Measurements from ENCODE around the gene CNGA1.
"Not testable (repeated sequence)": the region's sequence is repeated elsewhere in the genome, so short reads cannot be mapped to it uniquely, and the experiment has no call there.

Gene CNGA1

DNA sequence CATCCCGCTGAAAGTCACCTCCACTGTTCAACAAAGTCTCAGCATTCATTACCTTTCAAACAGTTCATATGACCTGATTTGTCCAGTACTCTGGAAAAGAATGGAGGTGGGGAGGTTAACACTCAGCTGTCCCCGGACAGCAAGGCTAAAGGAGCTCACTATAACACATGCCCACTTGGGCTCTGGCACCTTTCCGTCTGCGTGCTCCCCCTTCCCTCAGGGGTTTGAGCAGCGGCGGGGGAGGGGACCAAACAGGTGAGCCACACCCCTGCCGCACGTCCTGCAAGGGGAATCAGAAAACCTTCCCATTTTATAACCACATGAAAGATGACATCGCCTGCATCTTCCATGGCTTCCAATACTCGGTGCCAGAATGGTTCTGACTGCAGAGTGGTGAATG is 62.2 kb downstream of the CNGA1 start:
- no peak for DNase-seq

DNA sequence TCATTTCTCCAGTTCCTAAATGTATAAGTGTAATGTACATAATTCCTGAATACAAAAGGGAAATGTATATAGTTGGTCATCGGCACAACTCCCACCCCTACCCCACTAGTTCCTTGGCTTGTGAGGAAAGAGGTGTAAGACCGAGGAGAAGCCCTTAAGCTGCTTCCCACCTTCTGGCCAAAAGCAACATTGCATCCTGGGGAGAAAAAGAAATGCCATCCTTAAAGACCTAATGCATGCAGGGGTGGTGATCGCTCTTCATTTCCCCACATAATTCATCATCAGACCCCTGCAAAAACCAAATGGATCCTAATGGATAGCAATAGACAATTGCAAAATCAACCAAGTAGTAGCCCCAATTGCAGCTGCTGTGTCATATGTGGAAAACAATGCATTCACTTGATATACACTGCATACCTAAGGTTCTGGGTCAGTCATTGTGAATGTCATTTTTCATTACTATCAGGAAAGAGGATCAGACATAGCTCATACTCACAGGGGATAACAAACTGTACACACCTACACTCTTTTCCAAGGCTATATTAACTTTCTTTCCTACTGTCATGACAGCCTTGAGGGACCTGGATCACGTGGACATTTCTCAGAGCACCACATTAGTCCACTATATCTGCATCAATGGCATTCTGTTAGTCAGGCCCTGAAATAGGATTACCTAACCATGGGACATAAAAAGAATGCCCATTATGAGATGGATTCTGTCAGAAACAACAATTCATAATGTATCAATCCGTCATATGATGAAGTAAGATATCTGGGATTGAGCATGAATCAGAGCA is 70.4 kb downstream of the CNGA1 start:
- DNase-seq = no peak

DNA sequence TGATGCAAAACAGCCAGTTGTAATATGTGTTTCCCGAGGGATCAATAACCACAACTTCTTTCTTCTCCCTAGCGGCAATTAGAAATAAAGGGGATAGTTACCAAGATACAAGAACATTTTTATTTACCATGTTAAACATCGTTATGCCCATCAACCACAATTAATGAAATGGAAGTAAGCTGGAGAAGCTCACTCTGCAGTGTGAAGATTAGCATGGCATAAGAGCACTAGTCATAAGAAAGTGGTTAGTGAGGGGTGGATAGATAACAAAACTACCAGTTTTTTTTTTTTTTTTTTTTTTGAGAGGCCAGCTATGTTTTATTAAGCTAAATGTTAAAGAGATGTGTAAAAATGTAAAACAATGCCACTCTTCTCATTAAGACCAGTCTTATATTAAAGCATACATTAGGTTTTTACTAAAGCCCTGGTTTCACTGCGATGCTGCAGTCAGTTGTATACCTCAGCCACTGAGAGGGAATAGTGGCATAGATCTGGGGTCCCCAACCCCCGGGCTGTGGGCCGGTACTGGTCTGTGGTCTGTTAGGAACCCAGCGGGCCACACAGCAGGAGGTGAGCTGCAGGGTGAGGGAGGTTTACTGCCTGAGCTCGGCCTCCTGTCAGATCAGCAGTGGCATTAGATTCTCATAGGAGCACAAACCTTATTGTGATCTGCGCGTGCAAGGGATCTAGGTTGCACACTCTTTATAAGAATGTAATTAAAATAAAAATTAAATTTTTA is 74.2 kb downstream of the CNGA1 start:
- no peak for DNase-seq

DNA sequence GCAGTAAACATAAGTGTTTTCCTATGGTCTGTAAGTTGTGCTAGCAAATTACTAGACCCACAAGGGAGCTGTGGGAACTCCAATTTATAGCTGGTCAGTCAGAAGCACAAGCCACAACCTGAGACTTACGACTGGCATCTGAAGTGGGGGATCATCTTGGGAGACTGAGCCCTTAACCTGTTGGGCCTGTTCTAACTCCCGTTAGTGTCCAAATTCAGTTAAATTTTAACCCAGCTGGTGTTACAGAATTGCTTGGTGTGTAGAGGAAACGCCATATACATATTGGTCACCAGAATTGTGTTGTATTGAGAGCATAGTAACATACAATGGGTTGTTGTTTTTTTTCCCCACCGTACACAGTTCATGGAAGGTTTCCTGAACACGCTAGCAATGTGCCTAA is 77.0 kb downstream of the CNGA1 start:
- no peak for DNase-seq

DNA sequence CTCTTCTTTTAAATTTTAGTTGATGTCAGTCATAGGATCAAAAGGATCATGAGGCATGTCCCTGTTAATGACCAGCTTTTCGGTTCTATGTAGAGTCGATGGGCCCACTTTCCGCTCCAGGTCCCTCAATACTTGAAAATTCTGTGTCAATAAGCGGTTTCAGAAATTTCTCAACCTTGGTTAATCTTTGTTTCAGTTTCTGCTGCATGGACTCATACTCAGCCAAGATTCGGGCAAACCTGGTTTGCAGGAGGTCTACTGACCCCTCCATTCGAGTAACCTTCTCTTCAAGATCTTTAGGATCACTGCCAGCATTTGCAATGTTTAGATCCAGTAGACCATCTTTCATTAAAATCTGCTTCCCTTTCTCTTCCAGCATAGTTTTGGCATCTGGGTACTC is 80.1 kb downstream of the CNGA1 start:
- no peak for DNase-seq

DNA sequence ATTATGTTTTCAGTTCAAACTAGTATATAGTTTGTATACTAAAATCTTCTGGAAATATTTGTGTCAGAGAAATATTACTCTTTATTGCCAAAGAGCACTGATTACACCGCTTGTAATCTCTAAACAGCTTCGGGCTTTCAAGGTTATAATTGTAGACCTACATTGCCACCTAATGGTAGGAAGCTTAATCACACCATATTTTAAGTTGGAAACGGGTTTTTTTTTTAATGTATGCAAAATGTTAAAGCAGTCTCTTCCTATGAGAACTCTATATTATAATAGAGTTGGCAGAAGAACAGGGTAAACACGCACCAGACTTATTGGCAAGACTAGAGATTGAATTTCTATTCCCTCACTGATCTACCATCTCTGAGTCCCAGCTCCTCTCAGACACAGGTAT is 82.6 kb downstream of the CNGA1 start:
- DNase-seq = no peak

DNA sequence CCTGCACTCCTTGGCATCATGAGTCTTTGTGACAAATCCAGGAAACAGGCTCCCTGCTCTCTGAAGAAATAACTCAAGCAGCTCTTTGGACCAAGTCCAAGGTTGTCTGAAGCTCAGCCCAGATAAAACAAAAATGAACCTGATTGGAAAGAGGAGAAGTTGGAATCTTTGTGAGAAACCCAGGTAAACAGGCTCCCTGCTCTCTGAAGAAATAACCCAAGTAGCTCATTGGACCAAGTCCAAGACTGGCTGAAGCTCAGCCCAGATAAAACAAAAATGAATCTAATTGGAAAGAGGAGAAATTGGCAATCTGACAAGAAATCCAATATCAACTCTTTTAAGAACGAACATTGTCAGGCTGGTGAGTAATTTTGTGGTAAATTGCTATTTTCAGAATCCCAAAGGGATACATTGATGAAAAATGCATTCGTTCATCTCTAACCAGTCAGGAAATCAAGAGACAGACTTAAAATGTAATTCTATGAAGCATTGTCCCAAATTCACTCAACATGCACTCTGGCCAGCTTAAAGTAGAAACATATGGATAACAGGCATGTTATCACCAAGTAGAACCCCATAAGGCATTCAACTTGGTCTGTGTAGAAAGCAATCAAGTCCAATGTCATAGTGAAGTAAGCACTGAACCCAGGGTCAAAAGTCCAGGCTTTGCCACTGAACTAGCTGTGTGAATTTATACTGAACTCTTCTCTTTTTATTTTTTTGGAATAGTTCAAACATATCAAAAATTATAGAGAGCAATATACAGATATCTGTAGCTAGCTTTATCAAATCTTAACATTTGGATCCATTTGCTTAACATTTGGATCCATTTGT is 85.3 kb downstream of the CNGA1 start:
- no peak for DNase-seq

DNA sequence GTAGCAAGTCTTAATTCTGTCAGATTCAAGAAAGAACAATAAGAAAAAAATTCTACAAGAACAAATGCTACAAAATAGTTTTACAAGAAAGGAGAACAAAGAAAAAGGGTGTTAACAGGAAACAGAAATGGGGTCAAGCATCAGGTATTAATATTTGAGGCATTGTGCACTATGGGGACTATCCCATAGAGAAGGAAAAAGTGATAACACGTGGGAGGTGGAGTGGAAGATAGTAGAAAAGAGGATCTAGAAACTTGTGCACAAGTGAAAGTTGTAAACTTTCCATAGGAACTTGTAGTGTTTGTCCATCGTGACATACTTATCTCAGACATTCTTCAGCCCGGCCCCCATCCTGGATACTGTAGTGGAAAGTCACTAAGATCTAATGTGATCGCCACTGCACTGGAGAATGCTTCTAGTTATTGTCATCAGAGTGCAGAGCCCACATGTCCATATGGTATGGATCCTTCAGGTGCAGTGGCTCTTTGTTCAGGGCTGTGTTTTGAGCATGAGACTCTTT is 86.7 kb downstream of the CNGA1 start:
- no peak for DNase-seq

DNA sequence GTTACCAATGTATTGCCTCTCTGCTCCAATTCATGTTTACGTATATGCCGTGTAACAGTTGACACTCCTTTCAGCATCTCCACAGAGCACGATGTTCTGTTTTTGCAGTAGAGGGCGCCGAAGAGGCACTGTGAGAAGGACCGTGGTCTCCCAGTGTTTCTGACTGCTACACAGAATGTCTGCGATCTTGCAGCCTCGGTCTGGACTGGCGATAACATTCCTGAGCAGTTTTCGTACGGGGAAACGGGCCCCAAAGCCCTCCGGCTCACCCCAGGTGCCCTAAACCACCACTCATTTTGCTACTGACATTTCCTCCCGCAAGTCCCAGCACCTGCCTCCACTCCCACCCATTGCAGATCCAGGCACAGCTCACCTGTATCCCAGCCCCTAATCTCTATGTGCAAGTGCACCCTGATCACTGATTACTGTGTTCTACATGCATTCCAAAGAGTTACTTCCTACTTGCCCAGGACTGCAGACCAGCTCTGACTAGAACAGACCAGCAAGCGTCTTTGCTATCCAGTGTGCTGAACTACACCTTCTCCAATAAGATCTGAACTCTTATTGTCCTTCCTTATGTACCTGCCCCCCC is 89.7 kb downstream of the CNGA1 start:
- DNase-seq = peak; percentile 18

DNA sequence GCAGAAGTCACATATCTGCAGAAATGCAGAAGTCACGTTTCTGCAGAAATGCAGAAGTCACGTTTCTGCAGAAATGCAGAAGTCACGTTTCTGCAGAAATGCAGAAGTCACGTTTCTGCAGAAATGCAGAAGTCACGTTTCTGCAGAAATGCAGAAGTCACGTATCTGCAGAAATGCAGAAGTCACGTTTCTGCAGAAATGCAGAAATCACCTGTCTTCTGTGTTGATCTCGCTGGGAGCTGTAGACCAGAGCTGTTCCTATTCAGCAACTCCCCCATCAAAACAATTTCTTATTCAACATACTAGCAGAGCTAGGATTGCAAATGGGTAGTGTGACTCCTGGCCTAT is 93.2 kb downstream of the CNGA1 start:
- not testable (repeated sequence) for DNase-seq

DNA sequence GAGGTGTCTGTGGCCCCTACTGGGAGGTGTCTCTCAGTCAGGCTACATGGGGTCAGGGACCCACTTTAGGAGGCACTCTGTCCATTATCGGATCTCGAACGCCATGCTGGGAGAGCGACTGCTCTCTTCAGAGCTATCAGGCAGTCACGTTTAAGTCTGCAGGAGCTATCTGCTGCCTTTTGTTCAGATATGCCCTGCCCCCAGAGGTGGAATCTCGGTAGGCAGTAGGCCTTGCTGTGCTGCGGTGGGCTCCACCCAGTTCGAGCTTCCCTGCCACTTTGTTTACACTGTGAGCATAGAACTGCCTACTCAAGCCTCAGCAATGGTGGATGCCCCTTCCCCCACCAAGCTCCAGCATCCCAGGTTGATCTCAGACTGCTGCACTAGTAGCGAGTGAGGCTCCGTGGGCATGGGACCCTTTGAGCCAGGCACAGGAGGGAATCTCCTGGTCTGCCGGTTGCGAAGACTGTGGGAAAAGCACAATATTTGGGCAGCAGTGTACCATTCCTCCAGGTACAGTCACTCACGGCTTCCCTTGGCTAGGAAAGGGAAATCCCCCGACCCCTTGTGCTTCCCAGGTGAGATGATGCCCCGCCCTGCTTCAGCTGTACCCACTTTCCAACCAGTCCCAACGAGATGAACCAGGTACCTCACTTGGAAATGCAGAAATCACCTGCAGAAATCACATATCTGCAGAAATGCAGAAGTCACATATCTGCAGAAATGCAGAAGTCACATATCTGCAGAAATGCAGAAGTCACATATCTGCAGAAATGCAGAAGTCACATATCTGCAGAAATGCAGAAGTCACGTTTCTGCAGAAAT is 93.8 kb downstream of the CNGA1 start:
- not testable (repeated sequence) for DNase-seq

DNA sequence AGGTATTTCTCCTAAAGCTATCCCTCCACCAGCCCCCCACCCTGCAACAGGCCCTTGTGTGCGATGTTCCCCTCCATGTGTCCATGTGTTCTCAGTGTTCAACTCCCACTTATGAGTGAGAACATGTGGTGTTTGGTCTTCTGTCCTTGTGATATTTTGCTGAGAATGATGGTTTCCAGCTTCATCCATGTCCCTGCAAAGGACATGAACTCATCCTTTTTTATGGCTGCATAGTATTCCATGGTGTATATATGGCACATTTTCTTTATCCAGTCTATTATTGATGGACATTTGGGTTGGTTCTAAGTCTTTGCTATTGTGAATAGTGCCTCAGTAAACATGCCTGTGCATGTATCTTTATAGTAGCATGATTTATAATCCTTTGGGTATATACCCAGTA is 99.3 kb downstream of the CNGA1 start:
- DNase-seq = not testable (repeated sequence)

DNA sequence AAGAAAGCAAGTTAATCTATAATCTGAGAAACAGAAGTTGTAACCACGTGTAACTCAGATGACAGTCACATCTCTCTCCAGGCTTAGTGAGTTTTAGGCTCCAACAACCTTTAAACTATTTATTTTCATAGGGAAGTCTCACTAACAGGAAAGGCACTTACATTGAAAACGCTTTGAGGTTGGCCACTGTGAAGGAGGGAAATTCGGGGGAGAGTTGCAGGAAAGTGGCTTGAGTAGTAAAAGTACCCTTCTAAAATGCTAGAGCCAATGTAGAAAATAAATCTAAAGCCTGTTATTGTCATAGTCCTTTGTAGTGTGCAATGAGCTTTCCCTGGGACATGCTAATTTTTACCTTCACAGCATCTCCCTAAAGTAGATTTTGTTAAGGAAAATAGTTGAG is 101.1 kb downstream of the CNGA1 start:
- no peak for DNase-seq

DNA sequence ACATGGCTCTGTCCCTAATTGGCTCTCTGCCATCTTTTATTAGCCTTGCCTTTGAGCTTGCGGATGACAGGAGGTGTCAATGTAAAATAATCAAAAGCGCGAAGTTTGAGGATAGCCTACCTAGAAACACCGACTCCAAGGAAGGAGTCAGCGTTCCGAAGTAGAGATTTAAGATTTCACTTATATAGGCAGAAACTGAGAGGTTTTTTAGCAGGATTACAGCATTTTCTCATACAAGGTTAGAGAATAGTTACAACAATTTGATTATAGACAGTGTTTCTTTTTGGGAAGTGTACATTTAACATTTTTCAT is 101.6 kb downstream of the CNGA1 start:
- DNase-seq = no peak

DNA sequence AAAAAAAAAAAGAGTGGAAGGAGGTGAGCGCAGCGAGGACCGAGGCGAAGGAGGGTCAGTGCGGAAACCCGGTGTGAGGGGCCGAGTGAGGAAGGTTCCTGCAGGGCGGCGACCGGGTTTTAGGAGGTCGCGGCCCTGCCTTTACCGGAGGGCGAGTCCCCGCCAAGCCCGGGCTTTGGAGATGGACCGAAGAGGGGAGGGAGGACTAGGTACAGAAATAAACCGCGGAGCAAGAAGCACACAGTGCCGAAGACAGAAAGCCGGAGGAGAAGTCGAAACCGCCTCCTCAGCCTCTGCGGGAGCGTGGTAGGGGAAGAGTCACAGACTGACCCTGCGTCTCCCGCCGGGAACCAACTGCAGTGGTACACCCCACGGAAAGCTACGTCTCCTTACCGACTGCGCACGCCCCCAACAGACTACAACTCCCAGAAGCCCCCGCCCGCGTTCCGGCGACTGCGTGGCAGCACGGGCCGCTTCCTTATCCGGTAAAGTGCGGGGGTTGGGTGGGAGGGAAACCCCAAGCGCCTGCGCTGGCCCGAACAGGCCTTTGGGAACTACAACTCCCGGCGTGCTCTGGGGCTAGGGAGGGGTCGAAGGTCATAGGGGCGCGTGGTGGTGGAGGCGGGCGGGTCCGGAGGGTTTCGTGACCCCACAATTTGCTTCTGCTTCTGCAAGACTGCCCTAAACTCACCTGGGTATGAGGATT is 102.1 kb downstream of the CNGA1 start, which contains the start of gene NFXL1:
Gene NFXL1 (minus strand): TSS at position 364 of the 706 bp plus-strand sequence. CDS start 380 bp downstream, outside the sequence.
- peak; percentile 93 for DNase-seq

DNA sequence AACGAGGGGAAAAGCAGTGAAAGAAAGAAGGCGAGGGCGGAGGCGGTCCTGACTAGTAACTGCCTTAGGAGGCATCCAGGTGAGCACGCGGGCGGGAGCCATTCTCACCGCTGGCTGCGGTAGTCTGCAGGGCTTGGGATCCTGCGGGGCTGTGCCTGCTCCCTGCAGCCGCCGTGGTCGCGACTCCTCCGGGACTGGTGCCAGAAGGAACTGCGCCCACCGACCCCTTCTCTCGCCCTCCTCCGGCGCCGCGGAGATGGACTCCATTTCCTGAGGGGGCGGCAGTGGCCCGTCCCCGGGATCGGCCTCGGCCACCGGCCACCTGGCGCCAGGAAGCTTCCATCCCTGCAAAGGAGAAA is 102.6 kb downstream of the CNGA1 start:
- DNase-seq = peak; percentile 12

DNA sequence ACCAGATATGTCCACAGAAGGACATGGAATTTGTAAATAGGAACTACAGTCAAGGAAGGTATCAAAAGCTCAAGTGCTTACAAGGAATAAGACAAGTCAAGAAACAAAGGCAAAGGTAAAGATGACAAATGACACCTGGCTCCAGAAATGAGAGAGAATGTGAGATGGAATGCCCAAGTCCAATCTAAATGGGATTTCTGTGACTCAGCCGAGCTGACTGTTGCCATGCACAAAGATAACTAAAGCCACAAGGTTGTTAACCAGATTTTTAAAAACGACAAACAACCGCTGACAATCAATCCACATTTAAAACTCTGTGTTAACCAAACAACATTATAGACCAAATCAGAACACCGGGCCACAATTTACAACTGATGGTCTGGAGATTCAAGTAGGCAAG is 103.2 kb downstream of the CNGA1 start:
- no peak for DNase-seq

DNA sequence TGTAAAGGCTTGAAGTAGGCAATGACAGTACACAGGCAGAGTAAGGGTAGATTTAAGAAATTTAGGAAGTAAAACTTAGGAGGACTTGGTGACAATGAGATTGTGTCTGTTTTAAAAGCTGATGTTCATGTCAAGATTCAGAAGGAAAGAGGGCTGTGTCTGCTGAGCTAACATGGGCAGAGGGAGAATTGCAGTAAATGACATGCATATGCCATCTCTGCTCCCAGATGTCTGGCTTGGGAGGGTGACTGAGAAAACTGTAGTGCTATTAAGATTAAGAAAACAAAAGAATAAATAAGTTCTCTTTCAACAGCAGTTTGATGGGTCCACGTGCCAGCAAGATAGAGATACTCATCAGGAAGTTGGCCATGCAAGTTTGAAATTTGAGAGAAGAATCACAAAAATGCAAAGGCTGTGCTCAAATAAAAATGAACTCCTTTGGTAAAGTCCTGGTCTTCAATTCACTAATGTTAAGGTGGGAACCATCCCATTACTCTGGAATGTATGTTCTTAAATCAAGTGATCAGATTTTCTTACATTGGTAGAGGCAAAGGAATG is 109.3 kb downstream of the CNGA1 start:
- no peak for DNase-seq

DNA sequence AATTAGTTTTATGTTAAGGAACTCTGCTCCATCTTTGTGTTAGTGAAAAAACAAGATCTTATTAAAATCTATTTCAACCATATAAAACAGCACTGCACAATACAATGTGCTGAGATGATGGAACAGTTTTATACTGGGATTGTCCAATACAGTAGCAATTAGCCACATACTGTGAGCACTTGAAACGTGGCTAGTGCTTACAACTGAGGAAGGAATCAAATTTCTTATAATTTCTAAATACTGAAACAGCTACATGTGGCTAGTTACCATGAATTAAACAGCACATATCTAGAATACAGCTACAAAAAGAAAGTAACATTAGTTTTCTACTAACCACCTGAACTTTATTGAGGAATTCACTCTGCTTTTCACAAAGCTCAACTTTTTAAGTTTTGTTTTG is 116.8 kb downstream of the CNGA1 start:
- no peak for DNase-seq

DNA sequence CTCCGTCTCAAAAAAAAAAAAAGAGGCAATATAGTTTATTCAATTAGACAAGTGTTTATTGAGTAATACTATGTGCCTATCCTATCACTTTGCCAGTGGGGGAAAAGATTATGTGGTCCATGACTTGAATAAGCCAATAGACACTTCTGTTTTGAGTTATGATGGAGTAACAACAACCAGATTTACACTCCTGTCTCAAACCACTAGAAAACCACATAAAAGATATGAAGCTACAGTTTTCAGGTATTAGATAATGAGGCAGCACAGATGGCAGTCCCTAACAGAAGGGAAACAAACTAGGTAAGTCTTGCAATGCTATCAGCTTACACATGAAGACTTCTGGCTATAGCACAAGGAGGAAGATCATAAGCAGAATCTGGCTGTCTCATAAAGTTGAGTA is 124.6 kb downstream of the CNGA1 start:
- DNase-seq = no peak
